Astrocyte (in vitro differentiated cells and primary cell): ENCODE measurements around the gene MYO5B. TPM values are rescaled to one million over a fixed set of nuclear protein-coding genes. Genes with fewer than 3 reads are reported as not detected.

Experiments
- DNase-seq: peaks from one replicate; pipeline ENCODE4 v3.0.0-alpha.2; 2010; ENCODE audit warnings: low read depth
- FAIRE-seq: peaks from 2 replicates; lab custom pipeline; 2011; peaks lifted over from hg19 to GRCh38; lab: Jason Lieb, UNC
- H2AFZ ChIP-seq: 2 replicates; pipeline ENCODE4 v1.6.0; 2012; ENCODE audit warnings: low read depth, low read length, inconsistent platforms
- H3K27ac ChIP-seq: 2 replicates; pipeline ENCODE4 v1.5.1; 2011; ENCODE audit warnings: low read depth, low read length, inconsistent platforms
- H3K27me3 ChIP-seq: 2 replicates; pipeline ENCODE4 v1.6.0; 2011; ENCODE audit warnings: low read length, inconsistent platforms; ENCODE audit not compliant: insufficient read depth
- H3K36me3 ChIP-seq: 2 replicates; pipeline ENCODE4 v1.5.1; 2011; ENCODE audit warnings: low read length, inconsistent platforms; ENCODE audit not compliant: insufficient read depth
- H3K4me1 ChIP-seq: 2 replicates; pipeline ENCODE4 v1.5.1; 2011; ENCODE audit warnings: low read length, inconsistent platforms; ENCODE audit not compliant: insufficient read depth
- H3K4me2 ChIP-seq: 2 replicates; pipeline ENCODE4 v1.6.0; 2012; ENCODE audit warnings: low read length, inconsistent platforms
- H3K4me3 ChIP-seq: 2 replicates; pipeline ENCODE4 v1.5.1; 2011; ENCODE audit warnings: low read depth, mild to moderate bottlenecking, low read length, inconsistent platforms; ENCODE audit not compliant: insufficient read depth
- H3K79me2 ChIP-seq: 2 replicates; pipeline ENCODE4 v1.6.0; 2012; ENCODE audit warnings: mild to moderate bottlenecking, low read length, inconsistent platforms; ENCODE audit not compliant: insufficient read depth
- H3K9ac ChIP-seq: 2 replicates; pipeline ENCODE4 v1.6.0; 2012; ENCODE audit warnings: mild to moderate bottlenecking, low read length, inconsistent platforms
- H3K9me3 ChIP-seq: 2 replicates; pipeline ENCODE4 v1.5.1; 2012; ENCODE audit warnings: low read depth, mild to moderate bottlenecking, low read length, inconsistent platforms; ENCODE audit not compliant: insufficient read depth
- H4K20me1 ChIP-seq: 2 replicates; pipeline ENCODE4 v1.6.0; 2012; ENCODE audit warnings: low read length, inconsistent platforms; ENCODE audit not compliant: insufficient read depth
- H3K27ac Mint-ChIP-seq: one replicate; pipeline ENCODE4 v1.8.0; 2021; ENCODE audit warnings: mild to moderate bottlenecking, mixed read lengths; ENCODE audit not compliant: unreplicated experiment
- H3K27me3 Mint-ChIP-seq: one replicate; pipeline ENCODE4 v1.8.0; 2021; ENCODE audit warnings: low read depth, mixed read lengths; ENCODE audit not compliant: unreplicated experiment
- H3K36me3 Mint-ChIP-seq: one replicate; pipeline ENCODE4 v1.8.0; 2021; ENCODE audit warnings: low read depth, mixed read lengths; ENCODE audit not compliant: unreplicated experiment
- H3K4me1 Mint-ChIP-seq: one replicate; pipeline ENCODE4 v1.8.0; 2021; ENCODE audit warnings: low read depth, mixed read lengths; ENCODE audit not compliant: unreplicated experiment
- H3K4me3 Mint-ChIP-seq: one replicate; pipeline ENCODE4 v1.8.0; 2021; ENCODE audit warnings: mild to moderate bottlenecking, moderate library complexity, mixed read lengths; ENCODE audit not compliant: unreplicated experiment
- H3K9me3 Mint-ChIP-seq: one replicate; pipeline ENCODE4 v1.8.0; 2021; ENCODE audit warnings: mild to moderate bottlenecking, mixed read lengths; ENCODE audit not compliant: unreplicated experiment
- EZH2 ChIP-seq: IDR thresholded peaks from 2 replicates; pipeline ENCODE4 v1.6.1; 2012; ENCODE audit warnings: mild to moderate bottlenecking, low read length, inconsistent platforms; ENCODE audit not compliant: insufficient read depth
- total RNA-seq: library from RNA; stranded (reverse); gene quantifications from 2 replicates; pipeline ENCODE4 v1.2.1, GENCODE V29; 2021
- TF ChIP-seq, protein P1 (sequence below): IDR thresholded peaks from 2 replicates; pipeline ENCODE4 v1.5.1; 2011; ENCODE audit warnings: low read depth, mild to moderate bottlenecking, inconsistent platforms, low read length, moderate library complexity; ENCODE audit not compliant: insufficient read depth

Gene MYO5B
- total RNA-seq, 1 donor from 2014 or later: 8.3 TPM

DNA sequence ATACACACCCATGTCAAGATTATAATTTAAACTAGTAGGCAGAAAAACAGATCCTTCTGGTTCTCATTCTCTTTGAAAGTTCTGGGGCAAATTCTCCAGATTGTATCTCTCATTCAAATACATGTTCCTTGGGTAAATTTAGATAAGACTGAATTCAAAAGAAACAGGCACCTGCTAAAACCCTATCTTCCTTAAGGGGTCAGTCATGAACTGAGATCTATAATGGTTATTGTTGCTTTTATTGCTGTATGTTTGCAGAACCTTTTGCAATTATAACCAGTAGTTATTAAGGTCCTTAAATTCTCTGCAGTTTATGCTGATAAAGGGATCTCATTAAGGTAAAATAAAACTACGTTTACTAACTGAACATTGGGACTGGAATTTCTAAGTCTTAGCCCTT, 83.5 kb downstream of the MYO5B start:
- Histone ChIP-seq H3K9me3 (no peaks in the 10 kb centered on the region), H3K27ac (no peak overlapping the region), H3K4me3 (no peak overlapping the region), H3K79me2 (no peaks in the 10 kb centered on the region), H4K20me1 (no peaks in the 10 kb centered on the region), H3K4me2 (no peak overlapping the region), H2AFZ (no peak overlapping the region), H3K9ac (no peak overlapping the region), H3K27me3 (peaks cover 19% of the 10 kb centered on the region), H3K4me1 (no peaks in the 10 kb centered on the region), H3K36me3 (no peaks in the 10 kb centered on the region)
- no peaks in the 10 kb centered on the region for H3K9me3 Mint-ChIP-seq
- no peaks in the 10 kb centered on the region for H3K36me3 Mint-ChIP-seq
- no peak overlapping the region for H3K27ac Mint-ChIP-seq
- DNase-seq: no peak
- peaks cover 3% of the 10 kb centered on the region for H3K27me3 Mint-ChIP-seq
- peaks cover 13% of the 10 kb centered on the region for H3K4me1 Mint-ChIP-seq
- TF ChIP-seq, protein P1, sequence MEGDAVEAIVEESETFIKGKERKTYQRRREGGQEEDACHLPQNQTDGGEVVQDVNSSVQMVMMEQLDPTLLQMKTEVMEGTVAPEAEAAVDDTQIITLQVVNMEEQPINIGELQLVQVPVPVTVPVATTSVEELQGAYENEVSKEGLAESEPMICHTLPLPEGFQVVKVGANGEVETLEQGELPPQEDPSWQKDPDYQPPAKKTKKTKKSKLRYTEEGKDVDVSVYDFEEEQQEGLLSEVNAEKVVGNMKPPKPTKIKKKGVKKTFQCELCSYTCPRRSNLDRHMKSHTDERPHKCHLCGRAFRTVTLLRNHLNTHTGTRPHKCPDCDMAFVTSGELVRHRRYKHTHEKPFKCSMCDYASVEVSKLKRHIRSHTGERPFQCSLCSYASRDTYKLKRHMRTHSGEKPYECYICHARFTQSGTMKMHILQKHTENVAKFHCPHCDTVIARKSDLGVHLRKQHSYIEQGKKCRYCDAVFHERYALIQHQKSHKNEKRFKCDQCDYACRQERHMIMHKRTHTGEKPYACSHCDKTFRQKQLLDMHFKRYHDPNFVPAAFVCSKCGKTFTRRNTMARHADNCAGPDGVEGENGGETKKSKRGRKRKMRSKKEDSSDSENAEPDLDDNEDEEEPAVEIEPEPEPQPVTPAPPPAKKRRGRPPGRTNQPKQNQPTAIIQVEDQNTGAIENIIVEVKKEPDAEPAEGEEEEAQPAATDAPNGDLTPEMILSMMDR: no peak
- no peak for TF ChIP-seq EZH2
- no peak overlapping the region for H3K4me3 Mint-ChIP-seq
- no peak for FAIRE-seq

DNA sequence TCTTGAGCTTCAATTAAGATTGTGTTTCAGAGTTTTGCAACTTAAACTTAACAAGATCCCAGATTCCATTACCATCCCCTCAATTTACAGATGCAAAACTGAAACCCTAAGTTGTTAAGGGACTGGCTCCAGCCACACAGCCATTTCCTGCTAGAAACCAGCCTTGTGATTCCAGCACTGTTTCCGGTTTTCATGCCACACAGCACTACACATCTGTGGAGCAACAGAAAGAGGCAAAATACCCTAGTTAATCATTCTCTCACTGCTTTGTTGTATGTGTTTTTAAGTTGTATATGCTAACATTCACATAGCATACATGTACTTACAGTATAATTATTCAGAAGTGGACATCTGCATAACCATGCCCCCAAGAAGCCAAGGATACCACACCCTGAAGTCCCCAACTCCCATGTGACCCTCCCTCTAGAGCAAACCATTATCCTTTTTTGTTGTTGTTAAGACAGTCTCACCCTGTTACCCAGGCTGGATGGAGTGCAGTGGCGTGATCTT, 87.4 kb downstream of the MYO5B start:
- Mint-ChIP-seq H3K4me3 (no peak overlapping the region), H3K4me1 (peaks cover 2% of the 10 kb centered on the region), H3K36me3 (no peaks in the 10 kb centered on the region), H3K27me3 (peaks cover 8% of the 10 kb centered on the region), H3K9me3 (peaks cover 3% of the 10 kb centered on the region), H3K27ac (no peak overlapping the region)
- H3K4me1 ChIP-seq: no peaks in the 10 kb centered on the region
- H3K79me2 ChIP-seq: no peaks in the 10 kb centered on the region
- no peak overlapping the region for H3K4me2 ChIP-seq
- no peak overlapping the region for H2AFZ ChIP-seq
- DNase-seq: no peak
- no peaks in the 10 kb centered on the region for H3K9me3 ChIP-seq
- H3K27ac ChIP-seq: no peak overlapping the region
- H3K27me3 ChIP-seq: peaks cover 14% of the 10 kb centered on the region
- no peaks in the 10 kb centered on the region for H4K20me1 ChIP-seq
- no peak overlapping the region for H3K9ac ChIP-seq
- no peak overlapping the region for H3K4me3 ChIP-seq
- FAIRE-seq: no peak
- no peaks in the 10 kb centered on the region for H3K36me3 ChIP-seq
- TF ChIP-seq, protein P1: no peak
- TF ChIP-seq EZH2: no peak

DNA sequence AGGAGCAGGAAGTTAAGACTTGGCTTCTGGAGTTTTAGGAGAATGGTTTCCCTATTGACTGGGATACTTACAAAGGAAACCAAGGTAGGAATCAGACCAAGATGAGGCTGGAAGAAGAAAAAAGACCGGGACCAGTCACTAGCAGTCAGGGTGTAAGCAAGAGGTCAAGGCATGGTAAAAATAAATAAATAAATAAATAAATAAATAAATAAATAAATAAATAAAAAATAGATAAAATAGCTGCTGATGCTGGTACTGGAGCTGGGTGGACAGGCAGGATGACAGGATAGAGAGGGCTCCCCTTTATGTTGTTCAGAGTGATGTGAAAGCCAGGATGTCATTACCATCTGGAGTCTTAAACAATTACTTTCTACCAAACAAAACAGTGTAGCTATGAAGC, 89.9 kb downstream of the MYO5B start:
- no peak for DNase-seq
- Histone ChIP-seq H3K79me2 (no peaks in the 10 kb centered on the region), H3K27ac (no peak overlapping the region), H4K20me1 (no peaks in the 10 kb centered on the region), H3K9me3 (no peaks in the 10 kb centered on the region), H3K36me3 (no peaks in the 10 kb centered on the region), H3K4me2 (no peak overlapping the region), H3K27me3 (peaks cover 3% of the 10 kb centered on the region), H2AFZ (no peak overlapping the region), H3K4me1 (peaks cover 6% of the 10 kb centered on the region), H3K4me3 (no peak overlapping the region), H3K9ac (no peak overlapping the region)
- FAIRE-seq: no peak
- no peak overlapping the region for H3K4me3 Mint-ChIP-seq
- H3K36me3 Mint-ChIP-seq: no peaks in the 10 kb centered on the region
- peaks cover 6% of the 10 kb centered on the region for H3K27me3 Mint-ChIP-seq
- H3K4me1 Mint-ChIP-seq: peaks cover 8% of the 10 kb centered on the region
- TF ChIP-seq EZH2: no peak
- TF ChIP-seq, protein P1: no peak
- H3K27ac Mint-ChIP-seq: no peak overlapping the region
- peaks cover 3% of the 10 kb centered on the region for H3K9me3 Mint-ChIP-seq
